Neutrophil (primary cell): ENCODE data around the gene APEX1.
"Not testable (repeated sequence)": the region's sequence is repeated elsewhere in the genome, so short reads cannot be mapped to it uniquely, and the experiment has no call there.

Source experiments
- H3K27ac ChIP-seq: fragments of 200-600 bp; sonication (generic); 2 replicates; pipeline ENCODE4 v1.5.1; 2016; ENCODE audit warnings: mild to moderate bottlenecking, moderate library complexity
- H3K27me3 ChIP-seq: fragments of 200-600 bp; sonication (generic); 2 replicates; pipeline ENCODE4 v1.6.0; 2016; ENCODE audit warnings: mild to moderate bottlenecking
- H3K36me3 ChIP-seq: fragments of 200-600 bp; sonication (generic); 2 replicates; pipeline ENCODE4 v1.5.1; 2017
- H3K4me1 ChIP-seq, 2 experiments: fragments of 200-600 bp in 1 of 2; sonication (generic) in 1 of 2; 1 replicate in 1 of 2; 2 replicates in 1 of 2; pipeline versions ENCODE4 v1.5.1 to v1.6.1; 2013 to 2016; ENCODE audit warnings: low read depth in 1 of 2, low read length in 1 of 2, mild to moderate bottlenecking in 1 of 2, moderate library complexity in 1 of 2; ENCODE audit not compliant: control insufficient read depth in 1 of 2, insufficient read depth in 1 of 2
- H3K4me3 ChIP-seq, 2 experiments: fragments of 200-600 bp in 1 of 2; sonication (generic) in 1 of 2; 1 replicate in 1 of 2; 2 replicates in 1 of 2; pipeline ENCODE4 v1.5.1; 2013 to 2016; ENCODE audit warnings: low read depth in 1 of 2, low read length in 1 of 2, mild to moderate bottlenecking in 1 of 2, moderate library complexity in 1 of 2
- H3K9me3 ChIP-seq: fragments of 200-600 bp; sonication (generic); 2 replicates; pipeline ENCODE4 v1.5.1; 2016
- TF ChIP-seq, protein P1 (sequence below): fragments of 200-600 bp; sonication (generic); IDR thresholded peaks from 2 replicates; pipeline ENCODE4 v1.5.1; 2016; ENCODE audit warnings: antibody characterized with exemption

Gene APEX1

DNA sequence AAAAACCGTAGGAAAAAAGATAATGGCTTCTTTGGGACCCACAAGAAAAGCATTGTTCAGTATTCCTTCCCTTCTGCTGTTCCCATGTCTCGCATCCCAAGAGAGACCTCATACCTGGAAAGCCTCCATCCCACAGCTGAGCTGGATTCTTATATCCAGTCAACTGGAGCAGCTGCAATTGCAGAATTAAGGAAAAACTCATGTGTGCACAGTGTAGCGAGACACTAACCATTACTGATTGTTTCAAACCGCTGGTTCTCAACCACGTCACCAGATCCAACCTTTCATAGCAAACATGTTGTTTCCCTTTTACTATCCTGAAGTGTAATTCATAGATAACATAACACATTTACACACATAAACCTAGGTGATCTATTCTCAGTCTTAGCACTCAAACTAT lies 44.9 kb downstream of the APEX1 start:
- Histone ChIP-seq H3K4me1 (peaks cover 14 to 19% of the 10 kb centered on the region in 2 experiments), H3K36me3 (no peaks in the 10 kb centered on the region), H3K4me3 (no peak overlapping the region), H3K9me3 (no peaks in the 10 kb centered on the region), H3K27ac (no peak overlapping the region), H3K27me3 (no peaks in the 10 kb centered on the region)
- TF ChIP-seq, protein P1, sequence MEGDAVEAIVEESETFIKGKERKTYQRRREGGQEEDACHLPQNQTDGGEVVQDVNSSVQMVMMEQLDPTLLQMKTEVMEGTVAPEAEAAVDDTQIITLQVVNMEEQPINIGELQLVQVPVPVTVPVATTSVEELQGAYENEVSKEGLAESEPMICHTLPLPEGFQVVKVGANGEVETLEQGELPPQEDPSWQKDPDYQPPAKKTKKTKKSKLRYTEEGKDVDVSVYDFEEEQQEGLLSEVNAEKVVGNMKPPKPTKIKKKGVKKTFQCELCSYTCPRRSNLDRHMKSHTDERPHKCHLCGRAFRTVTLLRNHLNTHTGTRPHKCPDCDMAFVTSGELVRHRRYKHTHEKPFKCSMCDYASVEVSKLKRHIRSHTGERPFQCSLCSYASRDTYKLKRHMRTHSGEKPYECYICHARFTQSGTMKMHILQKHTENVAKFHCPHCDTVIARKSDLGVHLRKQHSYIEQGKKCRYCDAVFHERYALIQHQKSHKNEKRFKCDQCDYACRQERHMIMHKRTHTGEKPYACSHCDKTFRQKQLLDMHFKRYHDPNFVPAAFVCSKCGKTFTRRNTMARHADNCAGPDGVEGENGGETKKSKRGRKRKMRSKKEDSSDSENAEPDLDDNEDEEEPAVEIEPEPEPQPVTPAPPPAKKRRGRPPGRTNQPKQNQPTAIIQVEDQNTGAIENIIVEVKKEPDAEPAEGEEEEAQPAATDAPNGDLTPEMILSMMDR, result no peak

DNA sequence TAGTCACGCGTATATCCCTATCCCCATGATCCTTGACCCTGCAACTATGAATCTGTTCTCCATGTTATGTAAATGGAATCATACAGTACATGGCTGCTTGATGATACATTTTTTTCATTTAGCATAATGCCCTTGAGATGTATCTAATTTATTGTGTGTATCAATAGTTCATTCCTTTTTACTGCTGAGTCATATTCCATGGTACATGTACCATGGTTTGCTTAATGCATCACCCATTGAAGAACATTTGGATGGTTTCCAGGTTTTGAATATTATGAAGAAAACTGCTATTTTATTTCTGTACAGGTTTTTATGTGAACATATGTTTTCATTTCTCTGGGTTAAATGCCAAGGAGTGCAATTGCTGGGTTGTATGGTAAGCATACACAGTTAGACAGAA lies 46.3 kb downstream of the APEX1 start:
- Histone ChIP-seq H3K9me3 (no peaks in the 10 kb centered on the region), H3K27ac (no peak overlapping the region), H3K27me3 (no peaks in the 10 kb centered on the region), H3K4me3 (no peak overlapping the region), H3K36me3 (no peaks in the 10 kb centered on the region), H3K4me1 (peaks cover 11 to 15% of the 10 kb centered on the region in 2 experiments)
- TF ChIP-seq, protein P1, result no peak

DNA sequence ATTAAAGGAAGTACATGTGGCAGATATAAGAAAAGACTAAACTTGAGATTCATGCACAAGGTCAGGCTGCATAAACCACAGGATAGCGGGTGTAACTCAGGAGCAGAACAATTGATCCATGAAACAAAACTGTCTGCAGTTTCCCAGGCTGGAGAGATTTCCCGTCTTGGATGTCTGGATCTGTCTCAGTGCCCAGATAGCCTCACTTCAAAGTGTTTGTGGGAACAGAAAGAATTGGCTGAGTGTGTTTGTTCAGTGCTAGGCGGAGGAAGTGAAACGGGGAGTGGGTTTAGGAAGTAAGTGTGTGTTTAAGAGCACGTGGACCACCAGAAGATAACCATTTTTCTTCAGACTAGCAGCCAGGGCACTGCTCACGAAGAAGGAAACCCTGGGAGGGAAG lies 48.9 kb downstream of the APEX1 start:
- Histone ChIP-seq H3K36me3 (no peaks in the 10 kb centered on the region), H3K4me3 (no peak overlapping the region), H3K4me1 (peaks cover 3% of the 10 kb centered on the region in 2 experiments), H3K27ac (no peak overlapping the region), H3K9me3 (no peaks in the 10 kb centered on the region), H3K27me3 (no peaks in the 10 kb centered on the region)
- TF ChIP-seq, protein P1, result no peak

DNA sequence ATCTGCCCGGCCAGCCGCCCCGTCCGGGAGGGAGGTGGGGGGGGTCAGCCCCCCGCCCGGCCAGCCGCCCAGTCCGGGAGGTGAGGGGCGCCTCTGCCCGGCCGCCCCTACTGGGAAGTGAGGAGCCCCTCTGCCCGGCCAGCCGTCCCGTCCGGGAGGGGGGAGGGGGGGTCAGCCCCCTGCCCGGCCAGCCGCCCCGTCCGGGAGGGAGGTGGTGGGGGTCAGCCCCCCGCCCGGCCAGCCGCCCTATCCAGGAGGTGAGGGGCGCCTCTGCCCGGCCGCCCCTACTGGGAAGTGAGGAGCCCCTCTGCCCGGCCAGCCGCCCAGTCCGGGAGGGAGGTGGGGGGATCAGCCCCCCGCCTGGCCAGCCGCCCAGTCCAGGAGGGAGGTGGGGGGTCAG lies 51.2 kb downstream of the APEX1 start:
- H3K27me3 ChIP-seq, H3K36me3 ChIP-seq, H3K27ac ChIP-seq, H3K4me3 ChIP-seq, H3K9me3 ChIP-seq, H3K4me1 ChIP-seq: not testable (repeated sequence)

DNA sequence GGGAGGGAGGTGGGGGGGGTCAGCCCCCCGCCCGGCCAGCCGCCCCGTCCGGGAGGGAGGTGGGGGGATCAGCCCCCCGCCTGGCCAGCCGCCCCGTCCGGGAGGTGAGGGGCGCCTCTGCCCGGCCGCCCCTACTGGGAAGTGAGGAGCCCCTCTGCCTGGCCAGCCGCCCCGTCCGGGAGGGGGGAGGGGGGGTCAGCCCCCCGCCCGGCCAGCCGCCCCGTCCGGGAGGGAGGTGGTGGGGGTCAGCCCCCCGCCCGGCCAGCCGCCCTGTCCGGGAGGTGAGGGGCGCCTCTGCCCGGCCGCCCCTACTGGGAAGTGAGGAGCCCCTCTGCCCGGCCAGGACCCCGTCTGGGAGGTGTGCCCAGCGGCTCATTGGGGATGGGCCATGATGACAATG lies 51.7 kb downstream of the APEX1 start:
- not testable (repeated sequence) for H3K27me3 ChIP-seq, H3K4me3 ChIP-seq, H3K27ac ChIP-seq, H3K36me3 ChIP-seq, H3K9me3 ChIP-seq, H3K4me1 ChIP-seq
